Naive thymus-derived CD4-positive, alpha-beta T cell (primary cell): Measurements from ENCODE around the gene SMYD2. TPM values are rescaled to one million over a fixed set of nuclear protein-coding genes. Genes with fewer than 3 reads are reported as not detected.
A peak's percentile ranks its signal among the peaks of the same experiment; 100 is the strongest.

Experiments used
- ATAC-seq: fragments of 150-1000 bp; cut with Tn5 transposase; 2 replicates; pipeline ENCODE4 v1.10.0; 2021; ENCODE audit warnings: mild to moderate bottlenecking, moderate library complexity
- CTCF ChIA-PET: fragments of 350-600 bp; sonication (Branson Sonifier 250); formaldehyde crosslinking; loops from one replicate; lab custom pipeline; 2021; ENCODE audit warnings: antibody characterized with exemption; lab: Charles Lee
- POLR2A ChIA-PET: fragments of 350-600 bp; sonication (Branson Sonifier 250); formaldehyde crosslinking; loops from one replicate; lab custom pipeline; 2021; ENCODE audit warnings: antibody characterized with exemption, inconsistent platforms; lab: Charles Lee
- DNase-seq, 9 donors: peaks; one replicate each; pipeline versions ENCODE4 v3.0.0 to v3.0.0-alpha.2; 2020 to 2022; ENCODE audit warnings: mixed read lengths in 1 of 9
- H3K27ac ChIP-seq: one replicate; pipeline ENCODE4 v1.7.0; 2013; ENCODE audit warnings: mild to moderate bottlenecking, low read depth, low read length, moderate library complexity
- H3K27me3 ChIP-seq, 2 donors: one replicate each; pipeline ENCODE4 v1.7.0; 2013; ENCODE audit warnings: low read length in 2 of 2, mild to moderate bottlenecking in 2 of 2, moderate library complexity in 2 of 2; ENCODE audit not compliant: control insufficient read depth in 2 of 2, insufficient read depth in 2 of 2
- H3K36me3 ChIP-seq, 3 experiments: 1 replicate in 2 of 3; 2 replicates in 1 of 3; pipeline ENCODE4 v1.7.0; 2013; ENCODE audit warnings: low read length in 3 of 3, mild to moderate bottlenecking in 3 of 3, moderate library complexity in 1 of 3; ENCODE audit not compliant: insufficient read depth in 3 of 3, control insufficient read depth in 2 of 3
- H3K4me1 ChIP-seq, 2 donors: one replicate each; pipeline ENCODE4 v1.7.0; 2013; ENCODE audit warnings: low read length in 2 of 2, mild to moderate bottlenecking in 2 of 2, moderate library complexity in 1 of 2; ENCODE audit not compliant: control insufficient read depth in 2 of 2, insufficient read depth in 2 of 2
- H3K4me3 ChIP-seq: 2 replicates; pipeline ENCODE4 v1.7.0; 2013; ENCODE audit warnings: mild to moderate bottlenecking, low read length
- H3K9me3 ChIP-seq, 3 experiments: 1 replicate in 2 of 3; 2 replicates in 1 of 3; pipeline ENCODE4 v1.7.0; 2013; ENCODE audit warnings: low read length in 3 of 3; ENCODE audit not compliant: control insufficient read depth in 2 of 3
- H3K27ac Mint-ChIP-seq, 9 donors: one replicate each; pipeline ENCODE4 v1.8.0; 2020 to 2022; ENCODE audit warnings: mixed read lengths in 9 of 9, mild to moderate bottlenecking in 8 of 9, moderate library complexity in 5 of 9, inconsistent platforms in 2 of 9
- H3K27me3 Mint-ChIP-seq, 5 donors: one replicate each; pipeline ENCODE4 v1.8.0; 2021 to 2022; ENCODE audit warnings: mixed read lengths in 5 of 5, mild to moderate bottlenecking in 1 of 5
- H3K36me3 Mint-ChIP-seq, 5 donors: one replicate each; pipeline ENCODE4 v1.8.0; 2020 to 2022; ENCODE audit warnings: mixed read lengths in 5 of 5, mild to moderate bottlenecking in 3 of 5, inconsistent platforms in 1 of 5
- H3K4me1 Mint-ChIP-seq, 7 donors: one replicate each; pipeline ENCODE4 v1.8.0; 2020 to 2022; ENCODE audit warnings: mixed read lengths in 7 of 7, mild to moderate bottlenecking in 3 of 7, inconsistent platforms in 1 of 7
- H3K4me3 Mint-ChIP-seq, 10 donors: one replicate each; pipeline ENCODE4 v1.8.0; 2020 to 2022; ENCODE audit warnings: mild to moderate bottlenecking in 10 of 10, mixed read lengths in 10 of 10, moderate library complexity in 6 of 10, inconsistent platforms in 2 of 10
- H3K9me3 Mint-ChIP-seq, 11 donors: one replicate each; pipeline ENCODE4 v1.8.0; 2020 to 2022; ENCODE audit warnings: mixed read lengths in 11 of 11, mild to moderate bottlenecking in 4 of 11, inconsistent platforms in 1 of 11, moderate library complexity in 1 of 11
- intact Hi-C, 2 donors: fragments of 100-400 bp; cut with micrococcal nuclease; formaldehyde crosslinking; loops; one replicate each; pipeline ENCODE4 v1.15.1; 2023
- polyA plus RNA-seq, 2 donors: library from polyadenylated mRNA; unstranded; fragments of 300-500 nt; fragmentation: Illumina TruSeq; gene quantifications; one replicate each; pipeline ENCODE4 v1.2.3, GENCODE V29; 2021
- total RNA-seq, 6 experiments: library from RNA in 5 of 6; stranded (reverse) in 5 of 6; gene quantifications; 1 replicate in 5 of 6; 2 replicates in 1 of 6; pipeline ENCODE4 v1.2.3 and lab custom pipeline; 2021 to 2026

SMYD2 gene
- 10 to 100 TPM; 24.3 to 39.5 (median 34.4) TPM for total RNA-seq
- polyA plus RNA-seq, result 10 to 100 TPM; 50.0 to 55.0 TPM
- total RNA-seq (lab: John Stamatoyannopoulos, UW), result 37.7 reads per million, percentile 65 among the genes with 10 or more reads in this experiment

- Mint-ChIP-seq H3K4me3 (peak within 1 kb of the TSS; percentile 79 to 98 (median 90)), H3K4me1 (peaks cover 30 to 64% (median 45%) of the 10 kb centered on the region in 7 donors), H3K27ac (peak within 1 kb of the TSS; percentile 81 to 95 (median 91)), H3K27me3 (no peaks in the 10 kb centered on the region), H3K9me3 (peaks cover 0 to 10% (median 0%) of the 10 kb centered on the region in 11 donors), H3K36me3 (peaks cover 0 to 3% (median 0%) of the 10 kb centered on the region in 5 donors)
- H3K4me1 ChIP-seq, result peaks cover 17 to 34% of the 10 kb centered on the region in 2 donors
- CTCF ChIA-PET, result interaction anchor here (1.2 kb wide), 1 partner anchor 46 kb away, joined by 4 read pairs; no protein-coding TSS in a partner anchor
- no peaks in the 10 kb centered on the region for H3K27me3 ChIP-seq
- H3K27ac ChIP-seq, result peak within 1 kb of the TSS; percentile 82
- DNase-seq (peak; percentile 49 to 77 (median 72)), ATAC-seq (peak; percentile 86)
- no peaks in the 10 kb centered on the region for H3K36me3 ChIP-seq
- H3K9me3 ChIP-seq, result no peaks in the 10 kb centered on the region
- intact Hi-C loops, result loop anchor here (1.0 to 10.0 kb wide), 12 partner anchors 10 to 1996 kb away; partner anchors contain the start of genes CENPF (in 1 of the 2), PPP2R5A (in 1 of the 2) and PROX1 (in 1 of the 2)
- POLR2A ChIA-PET, result interaction anchor here (0.5 to 1.6 kb wide), 4 partner anchors 9 to 360 kb away, joined by 3 to 9 read pairs (median 4); no protein-coding TSS in a partner anchor
- peak within 1 kb of the TSS; percentile 88 for H3K4me3 ChIP-seq
Observed at GRCh38 chr1:214281021-214281719, at the start of gene SMYD2. Gene SMYD2 (plus strand): TSS chr1:214281159. CDS start chr1:214281255, 96 bp downstream.

GRCh38 chr1:214233856-214234634, 46.9 kb upstream of the SMYD2 start:
- no peak overlapping the region for H3K4me3 ChIP-seq
- H3K4me3 Mint-ChIP-seq, result no peak overlapping the region
- H3K27me3 Mint-ChIP-seq, result peaks cover 0 to 36% (median 9%) of the 10 kb centered on the region in 5 donors
- H3K4me1 Mint-ChIP-seq, result no peaks in the 10 kb centered on the region
- DNase-seq (no peak), ATAC-seq (no peak)
- H3K4me1 ChIP-seq, result no peaks in the 10 kb centered on the region
- ChIA-PET POLR2A (no interaction called here), CTCF (no interaction called here)
- H3K9me3 ChIP-seq, result no peaks in the 10 kb centered on the region
- intact Hi-C loops, result no loop called here
- H3K9me3 Mint-ChIP-seq, result peaks cover 0 to 1% (median 0%) of the 10 kb centered on the region in 11 donors
- H3K36me3 ChIP-seq, result no peaks in the 10 kb centered on the region
- H3K27ac Mint-ChIP-seq, result no peak overlapping the region
- no peaks in the 10 kb centered on the region for H3K36me3 Mint-ChIP-seq
- no peaks in the 10 kb centered on the region for H3K27me3 ChIP-seq
- H3K27ac ChIP-seq, result no peak overlapping the region

- no peak for DNase-seq
- Mint-ChIP-seq H3K36me3 (no peaks in the 10 kb centered on the region), H3K27me3 (peaks cover 0 to 36% (median 9%) of the 10 kb centered on the region in 5 donors), H3K9me3 (peaks cover 0 to 1% (median 0%) of the 10 kb centered on the region in 11 donors), H3K4me3 (no peak overlapping the region), H3K27ac (no peak overlapping the region), H3K4me1 (no peaks in the 10 kb centered on the region)
- no peaks in the 10 kb centered on the region for H3K9me3 ChIP-seq
- intact Hi-C loops, result no loop called here
- H3K27ac ChIP-seq, result no peak overlapping the region
- ATAC-seq, result no peak
- no peaks in the 10 kb centered on the region for H3K27me3 ChIP-seq
- POLR2A ChIA-PET, result no interaction called here
- no peaks in the 10 kb centered on the region for H3K4me1 ChIP-seq
- no peak overlapping the region for H3K4me3 ChIP-seq
- CTCF ChIA-PET, result no interaction called here
- H3K36me3 ChIP-seq, result no peaks in the 10 kb centered on the region
Observed at GRCh38 chr1:214234635-214235025, 46.3 kb upstream of the SMYD2 start.

GRCh38 chr1:214236477-214236876, 44.5 kb upstream of the SMYD2 start:
- no peaks in the 10 kb centered on the region for H3K9me3 ChIP-seq
- Mint-ChIP-seq H3K9me3 (peaks cover 0 to 1% (median 0%) of the 10 kb centered on the region in 11 donors), H3K4me3 (no peak overlapping the region), H3K27ac (no peak overlapping the region), H3K4me1 (no peaks in the 10 kb centered on the region), H3K36me3 (no peaks in the 10 kb centered on the region), H3K27me3 (peaks cover 0 to 43% (median 10%) of the 10 kb centered on the region in 5 donors)
- no peaks in the 10 kb centered on the region for H3K4me1 ChIP-seq
- intact Hi-C loops, result no loop called here
- POLR2A ChIA-PET, result no interaction called here
- H3K27me3 ChIP-seq, result no peaks in the 10 kb centered on the region
- no peaks in the 10 kb centered on the region for H3K36me3 ChIP-seq
- H3K4me3 ChIP-seq, result no peak overlapping the region
- ATAC-seq (no peak), DNase-seq (no peak)
- CTCF ChIA-PET, result interaction anchor here (1.1 to 1.6 kb wide), 2 partner anchors 25 to 92 kb away, joined by 4 to 6 read pairs; no protein-coding TSS in a partner anchor
- H3K27ac ChIP-seq, result no peak overlapping the region

GRCh38 chr1:214241060-214241459, 39.9 kb upstream of the SMYD2 start:
- DNase-seq (no peak), ATAC-seq (no peak)
- H3K36me3 Mint-ChIP-seq, result no peaks in the 10 kb centered on the region
- H3K27ac Mint-ChIP-seq, result no peak overlapping the region
- intact Hi-C loops, result loop anchor here in 1 of 2 donors (2.0 kb wide), 1 partner anchor 20 kb away; no protein-coding TSS in a partner anchor
- H3K27ac ChIP-seq, result no peak overlapping the region
- H3K36me3 ChIP-seq, result no peaks in the 10 kb centered on the region
- no peak overlapping the region for H3K4me3 Mint-ChIP-seq
- H3K27me3 Mint-ChIP-seq, result peaks cover 0 to 35% (median 23%) of the 10 kb centered on the region in 5 donors
- no peak overlapping the region for H3K4me3 ChIP-seq
- H3K4me1 ChIP-seq, result no peaks in the 10 kb centered on the region
- CTCF ChIA-PET, result no interaction called here
- H3K9me3 Mint-ChIP-seq, result no peaks in the 10 kb centered on the region
- H3K27me3 ChIP-seq, result no peaks in the 10 kb centered on the region
- peaks cover 0 to 7% (median 0%) of the 10 kb centered on the region in 7 donors for H3K4me1 Mint-ChIP-seq
- no peaks in the 10 kb centered on the region for H3K9me3 ChIP-seq
- POLR2A ChIA-PET, result interaction anchor here (0.5 kb wide), 1 partner anchor 181 kb away, joined by 3 read pairs; no protein-coding TSS in a partner anchor

GRCh38 chr1:214244252-214244651, 36.7 kb upstream of the SMYD2 start:
- H3K4me3 Mint-ChIP-seq, result no peak overlapping the region

More at GRCh38 chr1:214244252-214244651, 36.7 kb upstream of the SMYD2 start:
- CTCF ChIA-PET, result interaction anchor here (1.3 kb wide), 1 partner anchor 13 kb away, joined by 4 read pairs; no protein-coding TSS in a partner anchor
- no peak for ATAC-seq
- Histone ChIP-seq H3K27ac (no peak overlapping the region), H3K9me3 (no peaks in the 10 kb centered on the region), H3K4me1 (no peaks in the 10 kb centered on the region), H3K4me3 (no peak overlapping the region), H3K36me3 (no peaks in the 10 kb centered on the region), H3K27me3 (no peaks in the 10 kb centered on the region)
- H3K36me3 Mint-ChIP-seq, result no peaks in the 10 kb centered on the region
- H3K9me3 Mint-ChIP-seq, result no peaks in the 10 kb centered on the region
- peaks cover 8 to 43% (median 34%) of the 10 kb centered on the region in 5 donors for H3K27me3 Mint-ChIP-seq
- DNase-seq, result no peak
- POLR2A ChIA-PET, result no interaction called here
- intact Hi-C loops, result no loop called here
- peaks cover 0 to 7% (median 0%) of the 10 kb centered on the region in 7 donors for H3K4me1 Mint-ChIP-seq
- H3K27ac Mint-ChIP-seq, result peak overlapping the region in 1 of 9 donors; percentile 22
